CD8-positive, alpha-beta memory T cell (primary cell): ENCODE results near the gene SYTL2. TPM values are rescaled to one million over a fixed set of nuclear protein-coding genes. Genes with fewer than 3 reads are reported as not detected.
"Not testable (repeated sequence)": the region's sequence is repeated elsewhere in the genome, so short reads cannot be mapped to it uniquely, and the experiment has no call there.

Experiments used
- CTCF ChIA-PET: fragments of 350-600 bp; sonication (Branson Sonifier 250); formaldehyde crosslinking; loops from one replicate; lab custom pipeline; 2021; ENCODE audit warnings: antibody characterized with exemption; lab: Charles Lee
- POLR2A ChIA-PET: fragments of 350-600 bp; sonication (Branson Sonifier 250); formaldehyde crosslinking; loops from one replicate; lab custom pipeline; 2021; ENCODE audit warnings: antibody characterized with exemption; lab: Charles Lee
- DNase-seq, 5 donors: peaks; one replicate each; pipeline versions ENCODE4 v3.0.0 to v3.0.0-alpha.2; 2020 to 2022; ENCODE audit warnings: mixed read lengths in 1 of 5
- H3K27ac ChIP-seq: one replicate; pipeline ENCODE4 v1.7.0; 2013; ENCODE audit warnings: low read depth, mild to moderate bottlenecking, low read length, moderate library complexity
- H3K27me3 ChIP-seq: 2 replicates; pipeline ENCODE4 v1.7.0; 2013; ENCODE audit warnings: low read length, mild to moderate bottlenecking; ENCODE audit not compliant: insufficient read depth, poor library complexity, severe bottlenecking
- H3K36me3 ChIP-seq: 2 replicates; pipeline ENCODE4 v1.7.0; 2013; ENCODE audit warnings: mild to moderate bottlenecking, low read length, moderate library complexity; ENCODE audit not compliant: insufficient read depth
- H3K4me1 ChIP-seq: 2 replicates; pipeline ENCODE4 v1.7.0; 2013; ENCODE audit warnings: mild to moderate bottlenecking, low read length, moderate library complexity; ENCODE audit not compliant: insufficient read depth
- H3K4me3 ChIP-seq: 2 replicates; pipeline ENCODE4 v1.7.0; 2013; ENCODE audit warnings: mild to moderate bottlenecking, low read length
- H3K9me3 ChIP-seq: 2 replicates; pipeline ENCODE4 v1.7.0; 2013; ENCODE audit warnings: mild to moderate bottlenecking, low read length
- H3K27ac Mint-ChIP-seq, 8 donors: one replicate each; pipeline ENCODE4 v1.8.0; 2020 to 2021; ENCODE audit warnings: mixed read lengths in 8 of 8, mild to moderate bottlenecking in 6 of 8, inconsistent platforms in 3 of 8, moderate library complexity in 3 of 8
- H3K27me3 Mint-ChIP-seq, 2 donors: one replicate each; pipeline ENCODE4 v1.8.0; 2020 to 2021; ENCODE audit warnings: mixed read lengths in 2 of 2, mild to moderate bottlenecking in 1 of 2, moderate library complexity in 1 of 2
- H3K36me3 Mint-ChIP-seq, 3 donors: one replicate each; pipeline ENCODE4 v1.8.0; 2020 to 2021; ENCODE audit warnings: mixed read lengths in 3 of 3, inconsistent platforms in 1 of 3, mild to moderate bottlenecking in 1 of 3
- H3K4me1 Mint-ChIP-seq, 3 donors: one replicate each; pipeline ENCODE4 v1.8.0; 2020 to 2021; ENCODE audit warnings: mixed read lengths in 3 of 3, inconsistent platforms in 1 of 3, mild to moderate bottlenecking in 1 of 3
- H3K4me3 Mint-ChIP-seq, 7 donors: one replicate each; pipeline ENCODE4 v1.8.0; 2020 to 2021; ENCODE audit warnings: mixed read lengths in 7 of 7, mild to moderate bottlenecking in 6 of 7, moderate library complexity in 4 of 7, inconsistent platforms in 2 of 7
- H3K9me3 Mint-ChIP-seq, 5 donors: one replicate each; pipeline ENCODE4 v1.8.0; 2020 to 2022; ENCODE audit warnings: mixed read lengths in 5 of 5, mild to moderate bottlenecking in 3 of 5, moderate library complexity in 2 of 5, inconsistent platforms in 1 of 5
- polyA plus RNA-seq: library from polyadenylated mRNA; unstranded; fragments of 300-500 nt; fragmentation: Illumina TruSeq; gene quantifications from one replicate; pipeline ENCODE4 v1.2.3, GENCODE V29; 2021
- total RNA-seq, 2 experiments: library from RNA; stranded (reverse); gene quantifications; one replicate each; pipeline ENCODE4 v1.2.3, GENCODE V29; 2021

SYTL2 gene
- total and polyA plus RNA-seq, 3 experiments from 2014 or later: 12.4 to 52.3 (median 13.2) TPM

- H3K27me3 ChIP-seq, H3K9me3 Mint-ChIP-seq, H3K27me3 Mint-ChIP-seq, H3K36me3 ChIP-seq, H3K4me3 ChIP-seq, H3K4me1 ChIP-seq, H3K27ac ChIP-seq, POLR2A ChIA-PET, H3K9me3 ChIP-seq: not testable (repeated sequence)
- CTCF ChIA-PET: interaction anchor here (1.5 kb wide), 1 partner anchor 14 kb away, joined by 3 read pairs; no protein-coding TSS in a partner anchor
- peak overlapping the region in 5 of 7 donors; percentile 23 to 66 (median 37) for H3K4me3 Mint-ChIP-seq
- peak in 1 of 5 donors; percentile 7 for DNase-seq
- peaks cover 60 to 74% (median 72%) of the 10 kb centered on the region in 3 donors for H3K4me1 Mint-ChIP-seq
- H3K36me3 Mint-ChIP-seq: peaks cover 6 to 12% (median 9%) of the 10 kb centered on the region in 3 donors
- peak overlapping the region; percentile 23 to 96 (median 86) for H3K27ac Mint-ChIP-seq
Observed at GRCh38 chr11:85780780-85781517, 30.0 kb downstream of the SYTL2 start.

GRCh38 chr11:85779956-85780640 lies 30.8 kb downstream of the SYTL2 start:
- H3K4me1 ChIP-seq: peaks cover 10% of the 10 kb centered on the region
- no peaks in the 10 kb centered on the region for H3K9me3 ChIP-seq
- no peaks in the 10 kb centered on the region for H3K36me3 ChIP-seq
- H3K27ac Mint-ChIP-seq: peak overlapping the region; percentile 16 to 96 (median 86)
- no peaks in the 10 kb centered on the region for H3K27me3 Mint-ChIP-seq
- no peak for DNase-seq
- H3K36me3 Mint-ChIP-seq: peaks cover 7 to 14% (median 9%) of the 10 kb centered on the region in 3 donors
- CTCF ChIA-PET: interaction anchor here (1.2 kb wide), 1 partner anchor 75 kb away, joined by 4 read pairs; the partner anchor contains the start of gene CCDC83
- H3K9me3 Mint-ChIP-seq: peaks cover 2 to 7% (median 6%) of the 10 kb centered on the region in 5 donors
- POLR2A ChIA-PET: no interaction called here
- no peaks in the 10 kb centered on the region for H3K27me3 ChIP-seq
- no peak overlapping the region for H3K27ac ChIP-seq
- H3K4me3 ChIP-seq: no peak overlapping the region
- H3K4me1 Mint-ChIP-seq: peaks cover 59 to 76% (median 74%) of the 10 kb centered on the region in 3 donors
- peak overlapping the region in 2 of 7 donors; percentile 10 to 33 for H3K4me3 Mint-ChIP-seq

- CTCF ChIA-PET: interaction anchor here (0.9 kb wide), 1 partner anchor 493 kb away, joined by 4 read pairs; no protein-coding TSS in a partner anchor
Observed at GRCh38 chr11:85777603-85777972, 33.4 kb downstream of the SYTL2 start.

GRCh38 chr11:85776951-85777602 lies 33.9 kb downstream of the SYTL2 start:
- Histone ChIP-seq H3K27ac (no peak overlapping the region), H3K4me1 (peaks cover 22% of the 10 kb centered on the region), H3K36me3 (no peaks in the 10 kb centered on the region), H3K4me3 (no peak overlapping the region), H3K9me3 (no peaks in the 10 kb centered on the region), H3K27me3 (no peaks in the 10 kb centered on the region)
- H3K4me1 Mint-ChIP-seq: peaks cover 64 to 74% (median 73%) of the 10 kb centered on the region in 3 donors
- peak overlapping the region in 5 of 8 donors; percentile 31 to 90 (median 70) for H3K27ac Mint-ChIP-seq
- H3K36me3 Mint-ChIP-seq: peaks cover 5 to 8% (median 6%) of the 10 kb centered on the region in 3 donors
- POLR2A ChIA-PET: no interaction called here
- CTCF ChIA-PET: interaction anchor here (0.9 kb wide), 1 partner anchor 493 kb away, joined by 4 read pairs; no protein-coding TSS in a partner anchor
- H3K9me3 Mint-ChIP-seq: peaks cover 0 to 3% (median 0%) of the 10 kb centered on the region in 5 donors
- H3K4me3 Mint-ChIP-seq: no peak overlapping the region
- DNase-seq: no peak
- H3K27me3 Mint-ChIP-seq: peaks cover 0 to 1% of the 10 kb centered on the region in 2 donors

More at GRCh38 chr11:85777603-85777972, 33.4 kb downstream of the SYTL2 start:
- POLR2A ChIA-PET, H3K27me3 Mint-ChIP-seq, H3K4me3 Mint-ChIP-seq, DNase-seq, H3K36me3 ChIP-seq, H3K27me3 ChIP-seq, H3K4me3 ChIP-seq, H3K9me3 ChIP-seq, H3K36me3 Mint-ChIP-seq, H3K27ac ChIP-seq, H3K9me3 Mint-ChIP-seq: not testable (repeated sequence)
- H3K4me1 ChIP-seq: peaks cover 22% of the 10 kb centered on the region
- Mint-ChIP-seq H3K4me1 (peaks cover 63 to 78% (median 76%) of the 10 kb centered on the region in 3 donors), H3K27ac (peak overlapping the region in 4 of 8 donors; percentile 38 to 90 (median 70))

GRCh38 chr11:85774256-85775101 lies 36.5 kb downstream of the SYTL2 start:
- Histone ChIP-seq H3K36me3 (no peaks in the 10 kb centered on the region), H3K27me3 (no peaks in the 10 kb centered on the region), H3K27ac (no peak overlapping the region), H3K9me3 (no peaks in the 10 kb centered on the region), H3K4me1 (peaks cover 13% of the 10 kb centered on the region), H3K4me3 (no peak overlapping the region)
- Mint-ChIP-seq H3K4me3 (peak overlapping the region; percentile 13 to 72 (median 50)), H3K27ac (peak overlapping the region; percentile 45 to 94 (median 84)), H3K27me3 (peaks cover 0 to 1% of the 10 kb centered on the region in 2 donors), H3K4me1 (peaks cover 56 to 62% (median 61%) of the 10 kb centered on the region in 3 donors), H3K36me3 (peaks cover 7 to 20% (median 9%) of the 10 kb centered on the region in 3 donors), H3K9me3 (peaks cover 0 to 3% (median 0%) of the 10 kb centered on the region in 5 donors)
- CTCF ChIA-PET: interaction anchor here (2.0 kb wide), 1 partner anchor 11 kb away, joined by 6 read pairs; no protein-coding TSS in a partner anchor
- POLR2A ChIA-PET: interaction anchor here (0.5 to 1.5 kb wide), 2 partner anchors 109 to 497 kb away, joined by 3 read pairs; partner anchors contain the start of gene CREBZF
- no peak for DNase-seq

- H3K27me3 Mint-ChIP-seq: peaks cover 0 to 1% of the 10 kb centered on the region in 2 donors
- ChIA-PET CTCF (interaction anchor here (1.0 kb wide), 1 partner anchor 24 kb away, joined by 3 read pairs; no protein-coding TSS in a partner anchor), POLR2A (interaction anchor here (1.5 kb wide), 1 partner anchor 108 kb away, joined by 3 read pairs; the partner anchor contains the start of gene CREBZF)
- Histone ChIP-seq H3K9me3 (no peaks in the 10 kb centered on the region), H3K4me3 (no peak overlapping the region), H3K27me3 (no peaks in the 10 kb centered on the region), H3K4me1 (peaks cover 17% of the 10 kb centered on the region), H3K36me3 (no peaks in the 10 kb centered on the region), H3K27ac (no peak overlapping the region)
- H3K9me3 Mint-ChIP-seq: peaks cover 0 to 6% (median 0%) of the 10 kb centered on the region in 5 donors
- no peak overlapping the region for H3K4me3 Mint-ChIP-seq
- H3K4me1 Mint-ChIP-seq: peaks cover 64 to 75% (median 73%) of the 10 kb centered on the region in 3 donors
- peak overlapping the region in 5 of 8 donors; percentile 23 to 73 (median 64) for H3K27ac Mint-ChIP-seq
- DNase-seq: no peak
- peaks cover 7 to 29% (median 11%) of the 10 kb centered on the region in 3 donors for H3K36me3 Mint-ChIP-seq
Observed at GRCh38 chr11:85772695-85773094, 38.2 kb downstream of the SYTL2 start.

GRCh38 chr11:85771568-85771967 lies 39.4 kb downstream of the SYTL2 start:
- Histone ChIP-seq H3K4me3 (no peak overlapping the region), H3K27me3 (no peaks in the 10 kb centered on the region), H3K27ac (no peak overlapping the region), H3K9me3 (no peaks in the 10 kb centered on the region), H3K4me1 (peaks cover 17% of the 10 kb centered on the region), H3K36me3 (no peaks in the 10 kb centered on the region)
- Mint-ChIP-seq H3K36me3 (peaks cover 7 to 29% (median 9%) of the 10 kb centered on the region in 3 donors), H3K27me3 (peaks cover 0 to 1% of the 10 kb centered on the region in 2 donors), H3K9me3 (peaks cover 0 to 6% (median 0%) of the 10 kb centered on the region in 5 donors), H3K4me1 (peaks cover 68 to 78% (median 74%) of the 10 kb centered on the region in 3 donors), H3K4me3 (no peak overlapping the region), H3K27ac (no peak overlapping the region)
- ChIA-PET POLR2A (no interaction called here), CTCF (no interaction called here)
- DNase-seq: no peak
